HepG2 (cell line): ENCODE measurements around the gene NDUFS2. TPM values are rescaled to one million over a fixed set of nuclear protein-coding genes. Genes with fewer than 3 reads are reported as not detected.

ENCODE experiments used
- ATM ChIP-seq: fragments of 450-650 bp; IDR thresholded peaks from 2 replicates; pipeline ENCODE4 v1.7.1; 2017; ENCODE audit warnings: mild to moderate bottlenecking, borderline replicate concordance
- FUBP1 ChIP-seq: sonication (generic); formaldehyde crosslinking; IDR thresholded peaks from 2 replicates; pipeline ENCODE4 v1.5.1; 2020; ENCODE audit warnings: missing genetic modification reagents, mild to moderate bottlenecking, borderline replicate concordance
- GFI1 ChIP-seq: sonication (generic); formaldehyde crosslinking; IDR thresholded peaks from 2 replicates; pipeline ENCODE4 v1.5.0; 2020; ENCODE audit warnings: missing genetic modification reagents, mild to moderate bottlenecking, borderline replicate concordance
- NFIC ChIP-seq: IDR thresholded peaks from 2 replicates; pipeline ENCODE4 v1.6.1; 2012; ENCODE audit warnings: mild to moderate bottlenecking, low read length, inconsistent platforms
- NR2F1 ChIP-seq, 2 experiments: fragments of 450-650 bp in 1 of 2; formaldehyde crosslinking in 1 of 2; IDR thresholded peaks; 2 replicates each; pipeline versions ENCODE4 v1.5.0 to v1.6.1; 2016 to 2020; ENCODE audit warnings: mild to moderate bottlenecking in 1 of 2, missing compliant biosample characterization in 1 of 2, missing genetic modification reagents in 1 of 2, moderate library complexity in 1 of 2
- RARA ChIP-seq: IDR thresholded peaks from 2 replicates; pipeline ENCODE4 v1.6.1; 2016; ENCODE audit warnings: missing genetic modification reagents, missing compliant biosample characterization
- SALL1 ChIP-seq: sonication (generic); formaldehyde crosslinking; IDR thresholded peaks from 2 replicates; pipeline ENCODE4 v1.8.0; 2022; ENCODE audit warnings: mild to moderate bottlenecking, missing genetic modification reagents
- SYNCRIP ChIP-seq: fragments of 200-400 bp; formaldehyde crosslinking; IDR thresholded peaks from 2 replicates; pipeline ENCODE4 v1.6.1; 2018; ENCODE audit warnings: mild to moderate bottlenecking, low read depth, low read length; ENCODE audit not compliant: insufficient read depth
- ZEB1 ChIP-seq: IDR thresholded peaks from 2 replicates; pipeline ENCODE4 v1.6.1; 2012; ENCODE audit warnings: mild to moderate bottlenecking, low read depth, inconsistent platforms; ENCODE audit not compliant: insufficient replicate concordance
- ZFP37 ChIP-seq: sonication (generic); formaldehyde crosslinking; IDR thresholded peaks from 2 replicates; pipeline ENCODE4 v1.4.0; 2020; ENCODE audit warnings: missing genetic modification reagents, borderline replicate concordance
- ZFX ChIP-seq: sonication (generic); formaldehyde crosslinking; IDR thresholded peaks from 2 replicates; pipeline ENCODE4 v1.4.0; 2020; ENCODE audit warnings: mild to moderate bottlenecking, low read depth, missing genetic modification reagents, moderate library complexity
- ZNF232 ChIP-seq: sonication (generic); formaldehyde crosslinking; IDR thresholded peaks from 2 replicates; pipeline ENCODE4 v1.4.0; 2020; ENCODE audit warnings: missing genetic modification reagents, borderline replicate concordance
- ZNF234 ChIP-seq: sonication (generic); formaldehyde crosslinking; conservative IDR thresholded peaks from 2 replicates; pipeline ENCODE4 v1.5.1; 2020; ENCODE audit warnings: mild to moderate bottlenecking, missing genetic modification reagents
- ZNF329 ChIP-seq: sonication (generic); formaldehyde crosslinking; IDR thresholded peaks from 2 replicates; pipeline ENCODE4 v1.9.0; 2021; ENCODE audit warnings: low read depth, mild to moderate bottlenecking, missing genetic modification reagents
- ZSCAN25 ChIP-seq: sonication (generic); formaldehyde crosslinking; IDR thresholded peaks from 2 replicates; pipeline ENCODE4 v1.8.0; 2022; ENCODE audit warnings: mild to moderate bottlenecking, missing genetic modification reagents
- ZSCAN31 ChIP-seq: sonication (generic); formaldehyde crosslinking; IDR thresholded peaks from 2 replicates; pipeline ENCODE4 v1.5.0; 2020; ENCODE audit warnings: low read depth, mild to moderate bottlenecking, missing genetic modification reagents
- polyA plus RNA-seq, 8 experiments: library from polyadenylated mRNA; depleted of rRNA in 3 of 8; stranded (reverse) in 7 of 8; unstranded in 1 of 8; fragments of >200 nt; fragmentation: Illumina TruSeq in 4 of 8; extraction: Trizol in 4 of 8; gene quantifications; 2 replicates each; pipeline versions ENCODE4 v1.2.1 to v1.2.3, GENCODE V29; 2011 to 2016; ENCODE audit warnings: low read depth in 4 of 8, missing spikeins in 1 of 8, mixed read lengths in 1 of 8; ENCODE audit not compliant: insufficient read depth in 1 of 8
- total RNA-seq, 5 experiments: library from RNA; depleted of rRNA; stranded (reverse); fragments of >200 nt; fragmentation: Illumina TruSeq; extraction: Trizol; gene quantifications; 2 replicates each; pipeline ENCODE4 v1.2.3, GENCODE V29; 2016; ENCODE audit warnings: low read depth in 1 of 5
- TF ChIP-seq, protein P1 (sequence below): sonication (generic); formaldehyde crosslinking; IDR thresholded peaks from 2 replicates; pipeline ENCODE4 v1.8.0; 2022; ENCODE audit warnings: low read depth, missing genetic modification reagents
- TF ChIP-seq, protein P2 (sequence below): sonication (generic); IDR thresholded peaks from 2 replicates; pipeline ENCODE4 v1.6.1; 2016; ENCODE audit warnings: low read depth, borderline replicate concordance
- TF ChIP-seq, protein P3 (sequence below): sonication (generic); formaldehyde crosslinking; IDR thresholded peaks from 2 replicates; pipeline ENCODE4 v1.4.0; 2020; ENCODE audit warnings: low read depth, missing genetic modification reagents
- TF ChIP-seq, protein P4 (sequence below): sonication (generic); formaldehyde crosslinking; IDR thresholded peaks from 2 replicates; pipeline ENCODE4 v1.5.0; 2020; ENCODE audit warnings: missing genetic modification reagents

The NDUFS2 gene
- total and polyA plus RNA-seq, 2 of the 13 experiments (the other 11 are each of a cell fraction or from before 2014, with no cell fraction given): 89.9 to 118 TPM

- TF ChIP-seq GFI1 (CRISPR knock-in tag) (peak; percentile 46; the same call in 1 of the 2 replicates), ZEB1 (no peak), FUBP1 (no peak), SYNCRIP (no peak), SALL1 (CRISPR knock-in tag) (peak; percentile 65), ZSCAN31 (CRISPR knock-in tag) (no peak; the same call in 1 of the 2 replicates), ZSCAN25 (no peak), ATM (no peak), RARA (CRISPR knock-in tag) (no peak), NFIC (no peak), ZNF232 (CRISPR knock-in tag) (peak; percentile 77; the same call in 1 of the 2 replicates), ZNF329 (CRISPR knock-in tag) (no peak), ZFX (CRISPR knock-in tag) (no peak), NR2F1 (CRISPR knock-in tag; IDR thresholded peaks at IDR 0.05) (no peak), ZNF234 (no peak), ZFP37 (no peak)
- TF ChIP-seq, protein P1, sequence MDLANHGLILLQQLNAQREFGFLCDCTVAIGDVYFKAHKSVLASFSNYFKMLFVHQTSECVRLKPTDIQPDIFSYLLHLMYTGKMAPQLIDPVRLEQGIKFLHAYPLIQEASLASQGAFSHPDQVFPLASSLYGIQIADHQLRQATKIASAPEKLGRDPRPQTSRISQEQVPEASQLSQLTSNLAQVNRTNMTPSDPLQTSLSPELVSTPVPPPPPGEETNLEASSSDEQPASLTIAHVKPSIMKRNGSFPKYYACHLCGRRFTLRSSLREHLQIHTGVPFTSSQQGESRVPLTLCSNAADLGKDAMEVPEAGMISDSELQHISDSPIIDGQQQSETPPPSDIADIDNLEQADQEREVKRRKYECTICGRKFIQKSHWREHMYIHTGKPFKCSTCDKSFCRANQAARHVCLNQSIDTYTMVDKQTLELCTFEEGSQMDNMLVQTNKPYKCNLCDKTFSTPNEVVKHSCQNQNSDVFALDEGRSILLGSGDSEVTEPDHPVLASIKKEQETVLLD (CRISPR knock-in tag): no peak
- TF ChIP-seq, protein P2, sequence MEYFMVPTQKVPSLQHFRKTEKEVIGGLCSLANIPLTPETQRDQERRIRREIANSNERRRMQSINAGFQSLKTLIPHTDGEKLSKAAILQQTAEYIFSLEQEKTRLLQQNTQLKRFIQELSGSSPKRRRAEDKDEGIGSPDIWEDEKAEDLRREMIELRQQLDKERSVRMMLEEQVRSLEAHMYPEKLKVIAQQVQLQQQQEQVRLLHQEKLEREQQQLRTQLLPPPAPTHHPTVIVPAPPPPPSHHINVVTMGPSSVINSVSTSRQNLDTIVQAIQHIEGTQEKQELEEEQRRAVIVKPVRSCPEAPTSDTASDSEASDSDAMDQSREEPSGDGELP: no peak
- TF ChIP-seq, protein P3, sequence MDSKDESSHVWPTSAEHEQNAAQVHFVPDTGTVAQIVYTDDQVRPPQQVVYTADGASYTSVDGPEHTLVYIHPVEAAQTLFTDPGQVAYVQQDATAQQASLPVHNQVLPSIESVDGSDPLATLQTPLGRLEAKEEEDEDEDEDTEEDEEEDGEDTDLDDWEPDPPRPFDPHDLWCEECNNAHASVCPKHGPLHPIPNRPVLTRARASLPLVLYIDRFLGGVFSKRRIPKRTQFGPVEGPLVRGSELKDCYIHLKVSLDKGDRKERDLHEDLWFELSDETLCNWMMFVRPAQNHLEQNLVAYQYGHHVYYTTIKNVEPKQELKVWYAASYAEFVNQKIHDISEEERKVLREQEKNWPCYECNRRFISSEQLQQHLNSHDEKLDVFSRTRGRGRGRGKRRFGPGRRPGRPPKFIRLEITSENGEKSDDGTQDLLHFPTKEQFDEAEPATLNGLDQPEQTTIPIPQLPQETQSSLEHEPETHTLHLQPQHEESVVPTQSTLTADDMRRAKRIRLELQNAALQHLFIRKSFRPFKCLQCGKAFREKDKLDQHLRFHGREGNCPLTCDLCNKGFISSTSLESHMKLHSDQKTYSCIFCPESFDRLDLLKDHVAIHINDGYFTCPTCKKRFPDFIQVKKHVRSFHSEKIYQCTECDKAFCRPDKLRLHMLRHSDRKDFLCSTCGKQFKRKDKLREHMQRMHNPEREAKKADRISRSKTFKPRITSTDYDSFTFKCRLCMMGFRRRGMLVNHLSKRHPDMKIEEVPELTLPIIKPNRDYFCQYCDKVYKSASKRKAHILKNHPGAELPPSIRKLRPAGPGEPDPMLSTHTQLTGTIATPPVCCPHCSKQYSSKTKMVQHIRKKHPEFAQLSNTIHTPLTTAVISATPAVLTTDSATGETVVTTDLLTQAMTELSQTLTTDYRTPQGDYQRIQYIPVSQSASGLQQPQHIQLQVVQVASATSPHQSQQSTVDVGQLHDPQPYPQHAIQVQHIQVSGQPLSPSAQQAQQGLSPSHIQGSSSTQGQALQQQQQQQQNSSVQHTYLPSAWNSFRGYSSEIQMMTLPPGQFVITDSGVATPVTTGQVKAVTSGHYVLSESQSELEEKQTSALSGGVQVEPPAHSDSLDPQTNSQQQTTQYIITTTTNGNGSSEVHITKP: 0 out of 2 replicates have a peak, but pooled peaks have one; percentile 28
- TF ChIP-seq, protein P4, sequence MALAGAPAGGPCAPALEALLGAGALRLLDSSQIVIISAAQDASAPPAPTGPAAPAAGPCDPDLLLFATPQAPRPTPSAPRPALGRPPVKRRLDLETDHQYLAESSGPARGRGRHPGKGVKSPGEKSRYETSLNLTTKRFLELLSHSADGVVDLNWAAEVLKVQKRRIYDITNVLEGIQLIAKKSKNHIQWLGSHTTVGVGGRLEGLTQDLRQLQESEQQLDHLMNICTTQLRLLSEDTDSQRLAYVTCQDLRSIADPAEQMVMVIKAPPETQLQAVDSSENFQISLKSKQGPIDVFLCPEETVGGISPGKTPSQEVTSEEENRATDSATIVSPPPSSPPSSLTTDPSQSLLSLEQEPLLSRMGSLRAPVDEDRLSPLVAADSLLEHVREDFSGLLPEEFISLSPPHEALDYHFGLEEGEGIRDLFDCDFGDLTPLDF: no peak
Observed at GRCh38 chr1:161153682-161154337, 48.4 kb upstream of the NDUFS2 start, which contains the start of gene UFC1 (continued).
